ENCODE data around the gene RTN4.
"Not testable (repeated sequence)": the region's sequence is repeated elsewhere in the genome, so short reads cannot be mapped to it uniquely, and the experiment has no call there.

Gene RTN4

GRCh38 chr2:55073000-55073983 lies 23.0 kb upstream of the RTN4 start:
- no peak for DNase-seq

GRCh38 chr2:55063713-55064323 lies 13.6 kb upstream of the RTN4 start:
- DNase-seq, result no peak

- DNase-seq, result no peak
Measured at GRCh38 chr2:55063226-55063625, 13.0 kb upstream of the RTN4 start.

GRCh38 chr2:55062754-55063153 lies 12.5 kb upstream of the RTN4 start:
- DNase-seq, result no peak

GRCh38 chr2:55061523-55062344 lies 11.5 kb upstream of the RTN4 start:
- no peak for DNase-seq

- DNase-seq, result no peak
Measured at GRCh38 chr2:55059793-55060192, 9.5 kb upstream of the RTN4 start.

- no peak for DNase-seq
Measured at GRCh38 chr2:55057474-55057873, 7.2 kb upstream of the RTN4 start.

- no peak for DNase-seq
Measured at GRCh38 chr2:55056024-55056521, 5.8 kb upstream of the RTN4 start.

- no peak for DNase-seq
Measured at GRCh38 chr2:55054106-55054875, 4.0 kb upstream of the RTN4 start.

GRCh38 chr2:55053225-55053624 lies 3.0 kb upstream of the RTN4 start:
- DNase-seq, result not testable (repeated sequence)

GRCh38 chr2:55052129-55053061 lies 2.1 kb upstream of the RTN4 start:
- DNase-seq, result no peak

GRCh38 chr2:55051026-55051866 lies 995 bp upstream of the RTN4 start:
- no peak for DNase-seq

GRCh38 chr2:55049821-55050099 lies 491 bp downstream of the RTN4 start:
- no peak for DNase-seq

- peak in 1 of 2 experiments; percentile 40 for DNase-seq
Measured at GRCh38 chr2:55049043-55049820, 1.0 kb downstream of the RTN4 start.

GRCh38 chr2:55048508-55049042 lies 1.7 kb downstream of the RTN4 start:
- no peak for DNase-seq

- DNase-seq, result no peak
Measured at GRCh38 chr2:55047677-55048299, 2.5 kb downstream of the RTN4 start.

- DNase-seq, result no peak
Measured at GRCh38 chr2:55045780-55046179, 4.5 kb downstream of the RTN4 start.

GRCh38 chr2:55043841-55044240 lies 6.4 kb downstream of the RTN4 start:
- DNase-seq, result no peak

GRCh38 chr2:55038428-55038827 lies 11.8 kb downstream of the RTN4 start:
- DNase-seq, result no peak
